K562 (cell line): ENCODE results near the gene ZFAND6. TPM values are rescaled to one million over a fixed set of nuclear protein-coding genes. Genes with fewer than 3 reads are reported as not detected.

Source experiments
- ATAC-seq: fragments of 200-7000 bp; cut with Tn5 transposase; 3 replicates; pipeline ENCODE4 v1.9.1; 2020; ENCODE audit warnings: moderate library complexity
- BruUV-seq: library from RNA; stranded (reverse); fragments of 400-500 nt; replicated peaks from 2 replicates; lab custom pipeline; 2021; lab: Mats Ljungman, UMichigan
- CTCF ChIA-PET: fragments of 300-600 bp; formaldehyde crosslinking; extraction: SDS; loops from one replicate; lab custom pipeline; 2021; ENCODE audit warnings: low intra/inter-chr PET ratio; lab: Yijun Ruan, JAX
- POLR2A ChIA-PET: fragments of 300-600, 350-650 bp; sonication (Branson Sonifier 250); formaldehyde crosslinking; extraction: SDS; loops from one replicate; lab custom pipeline; 2021; ENCODE audit warnings: antibody characterized with exemption, inconsistent platforms; lab: Yijun Ruan, JAX
- DNase-seq, 4 experiments: peaks; one replicate each; pipeline versions ENCODE4 v3.0.0 to v3.0.0-alpha.2; 2011 to 2018; ENCODE audit warnings: low spot score in 3 of 4, mixed read lengths in 3 of 4; ENCODE audit errors: extremely low read depth in 1 of 4
- FAIRE-seq: peaks from 2 replicates; lab custom pipeline; 2011; peaks lifted over from hg19 to GRCh38; lab: Jason Lieb, UNC
- H2AFZ ChIP-seq: 2 replicates; pipeline ENCODE4 v1.6.0; 2011; ENCODE audit warnings: low read depth, low read length, control low read depth, inconsistent platforms
- H3K27ac ChIP-seq: fragments of 200-600 bp; 3 replicates; pipeline ENCODE4 v1.8.0; 2011; ENCODE audit warnings: low read depth, mild to moderate bottlenecking, control low read depth, inconsistent platforms, low read length, moderate library complexity, mixed read lengths; ENCODE audit errors: extremely low read depth
- H3K27me3 ChIP-seq, 2 experiments: fragments of 300-600 bp in 1 of 2; 2 replicates in 1 of 2; 3 replicates in 1 of 2; pipeline versions ENCODE4 v1.6.0 to v1.8.0; 2011; ENCODE audit warnings: inconsistent platforms in 2 of 2, low read length in 2 of 2, mild to moderate bottlenecking in 1 of 2, mixed read lengths in 1 of 2, moderate library complexity in 1 of 2; ENCODE audit not compliant: control insufficient read depth in 2 of 2, insufficient read depth in 2 of 2
- H3K36me3 ChIP-seq: fragments of 300-600 bp; 3 replicates; pipeline ENCODE4 v1.8.0; 2011; ENCODE audit warnings: mild to moderate bottlenecking, low read length, inconsistent platforms; ENCODE audit not compliant: control insufficient read depth, insufficient read depth
- H3K4me1 ChIP-seq, 2 experiments: fragments of 200-600 bp in 1 of 2; replicated peaks in 1 of 2; 2 replicates in 1 of 2; 3 replicates in 1 of 2; pipeline versions ENCODE4 v1.5.1 to v1.8.0; 2011; ENCODE audit warnings: inconsistent platforms in 2 of 2, low read length in 2 of 2, mild to moderate bottlenecking in 1 of 2, mixed read lengths in 1 of 2, moderate library complexity in 1 of 2; ENCODE audit not compliant: control insufficient read depth in 2 of 2, insufficient read depth in 2 of 2
- H3K4me2 ChIP-seq: 2 replicates; pipeline ENCODE4 v1.6.1; 2011; ENCODE audit warnings: low read length, control low read depth, inconsistent platforms, mixed read lengths; ENCODE audit not compliant: insufficient read depth
- H3K4me3 ChIP-seq: fragments of 200-600 bp; sonication (generic), shearing (Covaris generic); 2 replicates; pipeline ENCODE4 v1.5.1; 2016; ENCODE audit warnings: control low read depth, inconsistent platforms
- H3K79me2 ChIP-seq: fragments of 200-600 bp; 3 replicates; pipeline ENCODE4 v1.8.0; 2011; ENCODE audit warnings: low read length, inconsistent platforms; ENCODE audit not compliant: control insufficient read depth, insufficient read depth
- H3K9ac ChIP-seq, 2 experiments: 2 replicates each; pipeline versions ENCODE4 v1.6.0 to v1.6.1; 2011; ENCODE audit warnings: low read depth in 2 of 2, low read length in 2 of 2, control low read depth in 1 of 2, inconsistent platforms in 1 of 2, mild to moderate bottlenecking in 1 of 2, mixed read lengths in 1 of 2; ENCODE audit not compliant: insufficient read depth in 1 of 2
- H3K9me1 ChIP-seq: one replicate; pipeline ENCODE4 v1.6.0; 2011; ENCODE audit warnings: inconsistent platforms, mild to moderate bottlenecking, low read length, moderate library complexity; ENCODE audit not compliant: control insufficient read depth, insufficient read depth
- H3K9me3 ChIP-seq: replicated peaks from 2 replicates; pipeline ENCODE4 v1.5.1; 2011; ENCODE audit warnings: low read depth, low read length, inconsistent platforms; ENCODE audit not compliant: control insufficient read depth, insufficient read depth
- H4K20me1 ChIP-seq: replicated peaks from 2 replicates; pipeline ENCODE4 v1.6.1; 2011; ENCODE audit warnings: low read length, inconsistent platforms, mixed read lengths; ENCODE audit not compliant: control insufficient read depth, insufficient read depth
- ARID3B ChIP-seq: fragments of 250-450 bp; sonication (Bioruptor Pico); IDR thresholded peaks from 2 replicates; pipeline ENCODE4 v1.4.0; 2020; ENCODE audit warnings: borderline replicate concordance
- EHMT2 ChIP-seq: fragments of 450-650 bp; IDR thresholded peaks from 2 replicates; pipeline ENCODE4 v1.6.1; 2018; ENCODE audit warnings: antibody characterized with exemption
- JUND ChIP-seq, 2 experiments: IDR thresholded peaks; 2 replicates in 1 of 2; 3 replicates in 1 of 2; pipeline ENCODE4 v1.6.1; 2011; ENCODE audit warnings: borderline replicate concordance in 2 of 2, low read depth in 2 of 2, low read length in 2 of 2, improper control_type of control experiment in 1 of 2, missing biosample characterization in 1 of 2, missing genetic modification characterization in 1 of 2, missing genetic modification reagents in 1 of 2
- NFRKB ChIP-seq: fragments of 450-650 bp; IDR thresholded peaks from 2 replicates; pipeline ENCODE4 v1.6.1; 2016; ENCODE audit warnings: low read depth
- WGBS: fragments of 100-300 bp; shearing (Covaris generic); methylation state at CpG from one replicate; pipeline ENCODE4 v1.1.6; 2016; ENCODE audit warnings: low coverage, mixed read lengths; ENCODE audit not compliant: insufficient coverage; ENCODE audit errors: missing lambda C conversion rate; 5-methylcytosine and 5-hydroxymethylcytosine counted together
- in situ Hi-C: fragments of 300-500 bp; cut with MboI; formaldehyde crosslinking; loops from 4 replicates; pipeline ENCODE4 v1.15.0; 2018; ENCODE audit warnings: inconsistent platforms, mixed read lengths
- intact Hi-C: fragments of 100-400 bp; cut with micrococcal nuclease; formaldehyde crosslinking; loops from 2 replicates; pipeline ENCODE4 v1.14.2; 2022
- polyA plus RNA-seq, 8 experiments: library from polyadenylated mRNA; depleted of rRNA in 4 of 8; stranded (reverse) in 5 of 8; unstranded in 3 of 8; fragments of >200 nt; fragmentation: Nextera tagmentation in 2 of 8; fragmentation: Illumina TruSeq in 1 of 8; extraction: Ambion mirVana in 2 of 8; extraction: Trizol in 1 of 8; gene quantifications; 2 replicates each; pipeline versions ENCODE4 v1.2.1 to v1.2.3, GENCODE V29; 2011 to 2014; ENCODE audit warnings: inconsistent platforms in 1 of 8, missing spikeins in 1 of 8
- total RNA-seq, 7 experiments: library from RNA; depleted of rRNA in 6 of 7; stranded (reverse); fragments of >200 nt in 6 of 7; fragmentation: Illumina TruSeq in 2 of 7; extraction: Trizol in 2 of 7; gene quantifications; 2 replicates each; pipeline versions ENCODE4 v1.2.1 to v1.2.3, GENCODE V29; 2011 to 2021; ENCODE audit warnings: low replicate concordance in 1 of 7

ZFAND6 gene
- total and polyA plus RNA-seq, 9 of the 15 experiments (the other 6 are each of a cell fraction or from before 2014, with no cell fraction given) = 53.9 to 206 (median 88.9) TPM

- no peak for FAIRE-seq
- Histone ChIP-seq H3K79me2 (no peaks in the 10 kb centered on the region), H3K9me1 (no peaks in the 10 kb centered on the region), H4K20me1 (no peaks in the 10 kb centered on the region), H2AFZ (peak overlapping the region; percentile 46), H3K4me1 (peaks cover 13 to 16% of the 10 kb centered on the region in 2 experiments), H3K36me3 (no peaks in the 10 kb centered on the region), H3K27ac (no peak overlapping the region; the same call in 2 of the 3 replicates), H3K4me3 (no peak overlapping the region), H3K27me3 (no peaks in the 10 kb centered on the region), H3K9me3 (peaks cover 11% of the 10 kb centered on the region), H3K9ac (no peak overlapping the region), H3K4me2 (no peak overlapping the region)
- no TSS peak for BruUV-seq
- intact Hi-C loops (loop anchor here (10.0 kb wide), 1 partner anchor 158 kb away; the partner anchor contains the start of gene MTHFS), in situ Hi-C loops (no loop called here)
- no peak for ATAC-seq
- ChIA-PET POLR2A (interaction anchor here (0.9 kb wide), 1 partner anchor 150 kb away, joined by 3 read pairs; no protein-coding TSS in a partner anchor), CTCF (no interaction called here)
- WGBS = 63% methylated on average over 6 of the region's 6 CpGs
- TF ChIP-seq JUND (IDR thresholded peaks at IDR 0.05; ENCODE audit: borderline replicate concordance, low read depth, low read length) (no peak), JUND (tag; IDR thresholded peaks at IDR 0.05; ENCODE audit: borderline replicate concordance, low read depth, low read length) (0 out of 3 replicates have a peak, but pooled peaks have one; percentile 14), EHMT2 (no peak), NFRKB (no peak), ARID3B (no peak)
- DNase-seq = no peak
These were observed 6.7 kb upstream of the ZFAND6 start for GRCh38 chr15:80052597-80053304.
